ENCODE results near the gene JAZF1.

JAZF1 gene

DNA sequence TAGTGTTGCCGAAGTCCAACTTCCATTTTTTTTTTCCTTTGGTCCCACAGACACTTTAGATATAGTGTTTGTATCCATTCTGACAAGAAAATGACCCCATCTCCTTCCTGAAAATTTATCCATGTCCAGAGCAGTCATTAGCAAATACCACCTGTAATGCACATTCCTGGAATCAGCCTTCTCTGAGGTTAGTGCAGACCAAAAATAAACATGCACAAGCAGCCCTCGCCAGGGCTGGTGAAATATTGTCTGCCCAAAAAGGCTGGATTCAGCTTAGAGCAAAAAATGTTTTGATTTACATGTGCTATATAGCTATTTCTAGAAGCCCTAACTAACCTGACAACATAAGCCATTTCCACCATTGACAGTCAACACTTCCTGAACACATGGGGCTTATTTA is 294.9 kb downstream of the JAZF1 start:
- no peaks in the 10 kb centered on the region for H3K9me3 ChIP-seq (ENCODE audit: control insufficient read depth, insufficient read depth, low read length)
- H3K4me2 ChIP-seq (ENCODE audit: low read length), result no peak overlapping the region
- H3F3A ChIP-seq (ENCODE audit: control insufficient read depth, insufficient read depth), result no peaks in the 10 kb centered on the region
- no peaks in the 10 kb centered on the region for H3K79me2 ChIP-seq (ENCODE audit: control insufficient read depth, low read length)
- TF ChIP-seq, protein P1, sequence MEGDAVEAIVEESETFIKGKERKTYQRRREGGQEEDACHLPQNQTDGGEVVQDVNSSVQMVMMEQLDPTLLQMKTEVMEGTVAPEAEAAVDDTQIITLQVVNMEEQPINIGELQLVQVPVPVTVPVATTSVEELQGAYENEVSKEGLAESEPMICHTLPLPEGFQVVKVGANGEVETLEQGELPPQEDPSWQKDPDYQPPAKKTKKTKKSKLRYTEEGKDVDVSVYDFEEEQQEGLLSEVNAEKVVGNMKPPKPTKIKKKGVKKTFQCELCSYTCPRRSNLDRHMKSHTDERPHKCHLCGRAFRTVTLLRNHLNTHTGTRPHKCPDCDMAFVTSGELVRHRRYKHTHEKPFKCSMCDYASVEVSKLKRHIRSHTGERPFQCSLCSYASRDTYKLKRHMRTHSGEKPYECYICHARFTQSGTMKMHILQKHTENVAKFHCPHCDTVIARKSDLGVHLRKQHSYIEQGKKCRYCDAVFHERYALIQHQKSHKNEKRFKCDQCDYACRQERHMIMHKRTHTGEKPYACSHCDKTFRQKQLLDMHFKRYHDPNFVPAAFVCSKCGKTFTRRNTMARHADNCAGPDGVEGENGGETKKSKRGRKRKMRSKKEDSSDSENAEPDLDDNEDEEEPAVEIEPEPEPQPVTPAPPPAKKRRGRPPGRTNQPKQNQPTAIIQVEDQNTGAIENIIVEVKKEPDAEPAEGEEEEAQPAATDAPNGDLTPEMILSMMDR (IDR thresholded peaks at IDR 0.05; ENCODE audit: low read depth, low read length, poor library complexity, severe bottlenecking), result no peak
- TF ChIP-seq EZH2phosphoT487 (IDR thresholded peaks at IDR 0.05; ENCODE audit: borderline replicate concordance, low read length), result no peak
- H3K4me3 ChIP-seq (ENCODE audit: low read length), result no peak overlapping the region
- no peaks in the 10 kb centered on the region for H3K36me3 ChIP-seq (ENCODE audit: control insufficient read depth, low read length)
- H3K27ac ChIP-seq (ENCODE audit: low read depth, low read length), result no peak overlapping the region
- H3K27me3 ChIP-seq (ENCODE audit: control insufficient read depth, low read length), result no peaks in the 10 kb centered on the region
- no peaks in the 10 kb centered on the region for H3K4me1 ChIP-seq (ENCODE audit: control insufficient read depth, low read length)
- H3K9me2 ChIP-seq (replicated peaks; ENCODE audit: control insufficient read depth, low read length), result no peaks in the 10 kb centered on the region
- no peaks in the 10 kb centered on the region for H4K20me1 ChIP-seq (ENCODE audit: control insufficient read depth, insufficient read depth, low read depth, low read length)

DNA sequence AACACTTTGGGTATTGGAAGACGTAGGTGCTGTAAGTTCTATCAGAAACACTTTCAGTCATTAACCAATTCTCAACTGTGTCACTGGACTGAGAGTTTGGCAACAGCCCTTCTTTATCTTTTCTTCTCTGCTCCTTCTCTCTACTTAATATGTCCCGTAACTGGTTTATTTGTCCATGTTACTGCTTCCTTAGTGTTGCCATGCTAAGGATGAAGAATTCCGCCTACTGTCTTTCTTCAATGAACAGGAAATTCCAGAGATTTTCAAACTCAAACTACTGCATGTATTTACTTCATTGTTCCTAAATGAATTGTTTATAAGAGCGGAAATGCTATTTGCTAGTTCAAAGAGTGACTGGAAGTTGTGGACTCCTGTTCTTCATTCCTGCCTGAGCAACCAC is 296.9 kb downstream of the JAZF1 start:
- no peaks in the 10 kb centered on the region for H3K79me2 ChIP-seq (ENCODE audit: control insufficient read depth, low read length)
- no peaks in the 10 kb centered on the region for H3K27me3 ChIP-seq (ENCODE audit: control insufficient read depth, low read length)
- H3K27ac ChIP-seq (ENCODE audit: low read depth, low read length), result no peak overlapping the region
- H3K4me3 ChIP-seq (ENCODE audit: low read length), result no peak overlapping the region
- no peaks in the 10 kb centered on the region for H3K9me2 ChIP-seq (replicated peaks; ENCODE audit: control insufficient read depth, low read length)
- H3K36me3 ChIP-seq (ENCODE audit: control insufficient read depth, low read length), result no peaks in the 10 kb centered on the region
- H4K20me1 ChIP-seq (ENCODE audit: control insufficient read depth, insufficient read depth, low read depth, low read length), result no peaks in the 10 kb centered on the region
- H3K4me1 ChIP-seq (ENCODE audit: control insufficient read depth, low read length), result no peaks in the 10 kb centered on the region
- H3F3A ChIP-seq (ENCODE audit: control insufficient read depth, insufficient read depth), result no peaks in the 10 kb centered on the region
- no peak for TF ChIP-seq EZH2phosphoT487 (IDR thresholded peaks at IDR 0.05; ENCODE audit: borderline replicate concordance, low read length)
- H3K4me2 ChIP-seq (ENCODE audit: low read length), result no peak overlapping the region
- H3K9me3 ChIP-seq (ENCODE audit: control insufficient read depth, insufficient read depth, low read length), result no peaks in the 10 kb centered on the region

GRCh38 chr7:27876756-27877155 is 303.8 kb downstream of the JAZF1 start:
- TF ChIP-seq, protein P1 (IDR thresholded peaks at IDR 0.05; ENCODE audit: low read depth, low read length, poor library complexity, severe bottlenecking), result no peak
- no peaks in the 10 kb centered on the region for H3K27me3 ChIP-seq (ENCODE audit: control insufficient read depth, low read length)
- no peak overlapping the region for H3K4me2 ChIP-seq (ENCODE audit: low read length)
- no peaks in the 10 kb centered on the region for H3K36me3 ChIP-seq (ENCODE audit: control insufficient read depth, low read length)
- no peaks in the 10 kb centered on the region for H3K79me2 ChIP-seq (ENCODE audit: control insufficient read depth, low read length)
- no peaks in the 10 kb centered on the region for H3K9me2 ChIP-seq (replicated peaks; ENCODE audit: control insufficient read depth, low read length)
- no peaks in the 10 kb centered on the region for H3K4me1 ChIP-seq (ENCODE audit: control insufficient read depth, low read length)
- no peaks in the 10 kb centered on the region for H4K20me1 ChIP-seq (ENCODE audit: control insufficient read depth, insufficient read depth, low read depth, low read length)
- H3K9me3 ChIP-seq (ENCODE audit: control insufficient read depth, insufficient read depth, low read length), result no peaks in the 10 kb centered on the region
- H3K27ac ChIP-seq (ENCODE audit: low read depth, low read length), result no peak overlapping the region
- no peaks in the 10 kb centered on the region for H3F3A ChIP-seq (ENCODE audit: control insufficient read depth, insufficient read depth)
- no peak overlapping the region for H3K4me3 ChIP-seq (ENCODE audit: low read length)

GRCh38 chr7:27875832-27876231 is 304.8 kb downstream of the JAZF1 start:
- Histone ChIP-seq H3K4me3 (ENCODE audit: low read length) (no peak overlapping the region), H3K4me2 (ENCODE audit: low read length) (no peak overlapping the region), H3F3A (ENCODE audit: control insufficient read depth, insufficient read depth) (no peaks in the 10 kb centered on the region), H3K9me2 (replicated peaks; ENCODE audit: control insufficient read depth, low read length) (no peaks in the 10 kb centered on the region), H3K27ac (ENCODE audit: low read depth, low read length) (no peak overlapping the region), H3K4me1 (ENCODE audit: control insufficient read depth, low read length) (no peaks in the 10 kb centered on the region), H3K27me3 (ENCODE audit: control insufficient read depth, low read length) (no peaks in the 10 kb centered on the region), H4K20me1 (ENCODE audit: control insufficient read depth, insufficient read depth, low read depth, low read length) (no peaks in the 10 kb centered on the region), H3K79me2 (ENCODE audit: control insufficient read depth, low read length) (no peaks in the 10 kb centered on the region), H3K36me3 (ENCODE audit: control insufficient read depth, low read length) (no peaks in the 10 kb centered on the region), H3K9me3 (ENCODE audit: control insufficient read depth, insufficient read depth, low read length) (no peaks in the 10 kb centered on the region)
- TF ChIP-seq EZH2phosphoT487 (IDR thresholded peaks at IDR 0.05; ENCODE audit: borderline replicate concordance, low read length), result no peak
- TF ChIP-seq, protein P1 (IDR thresholded peaks at IDR 0.05; ENCODE audit: low read depth, low read length, poor library complexity, severe bottlenecking), result no peak

Measured in DOHH2 (cell line).